ENCODE results near the gene RNF150. TPM values are rescaled to one million over a fixed set of nuclear protein-coding genes. Genes with fewer than 3 reads are reported as not detected.

RNF150 gene
- total RNA-seq: 12.2 and 16.4 TPM in 2 replicates

DNA sequence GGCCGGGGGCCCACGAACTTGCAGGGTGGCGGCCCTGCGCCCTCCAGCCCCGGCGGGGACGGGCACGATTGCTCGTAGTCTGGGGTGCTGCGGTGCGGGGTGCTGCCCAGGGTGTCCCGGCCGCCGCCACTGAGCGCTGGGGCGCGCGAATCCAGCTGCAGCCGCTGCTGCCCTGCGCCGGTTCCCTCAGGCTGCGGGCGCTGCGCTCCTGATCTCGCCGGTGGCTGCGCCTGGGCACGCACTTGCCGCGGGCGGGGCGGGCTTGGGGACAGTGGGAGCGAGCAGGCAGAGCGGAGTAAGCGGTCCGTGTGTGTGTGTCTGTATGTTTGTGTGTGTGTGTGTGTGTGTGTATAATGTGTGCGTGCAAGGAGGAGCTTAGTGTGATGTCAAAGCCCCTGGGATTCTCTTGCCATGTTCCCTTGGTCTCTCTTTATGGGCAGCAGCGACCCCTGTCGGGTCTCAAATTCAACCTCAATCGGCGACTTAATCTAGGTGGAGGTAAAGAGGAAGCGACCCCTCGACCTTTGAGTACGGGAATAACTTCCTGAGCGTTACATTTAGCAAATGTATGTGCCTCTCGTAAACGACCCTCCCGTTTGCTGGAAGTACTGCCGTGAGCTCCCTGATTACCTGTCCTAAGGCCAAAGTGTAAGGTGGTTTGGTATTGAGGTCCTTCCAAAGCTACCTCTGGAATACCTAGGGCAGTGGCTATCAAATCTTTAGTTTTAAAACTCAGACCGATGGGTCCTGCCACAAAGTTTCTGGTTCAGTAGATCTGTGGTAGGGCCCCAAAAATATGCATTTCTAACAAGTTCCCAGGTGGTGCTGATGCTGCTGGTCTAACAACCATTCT is at the start of gene RNF150:
TSS of gene RNF150 (minus strand) at position 324 of the 853 bp plus-strand sequence.
- DNase-seq (ENCODE audit: low read depth): peak; percentile 80
- H3K4me3 ChIP-seq (ENCODE audit: low read depth, low read length): peak within 1 kb of the TSS; percentile 65
- TF ChIP-seq, protein P1, sequence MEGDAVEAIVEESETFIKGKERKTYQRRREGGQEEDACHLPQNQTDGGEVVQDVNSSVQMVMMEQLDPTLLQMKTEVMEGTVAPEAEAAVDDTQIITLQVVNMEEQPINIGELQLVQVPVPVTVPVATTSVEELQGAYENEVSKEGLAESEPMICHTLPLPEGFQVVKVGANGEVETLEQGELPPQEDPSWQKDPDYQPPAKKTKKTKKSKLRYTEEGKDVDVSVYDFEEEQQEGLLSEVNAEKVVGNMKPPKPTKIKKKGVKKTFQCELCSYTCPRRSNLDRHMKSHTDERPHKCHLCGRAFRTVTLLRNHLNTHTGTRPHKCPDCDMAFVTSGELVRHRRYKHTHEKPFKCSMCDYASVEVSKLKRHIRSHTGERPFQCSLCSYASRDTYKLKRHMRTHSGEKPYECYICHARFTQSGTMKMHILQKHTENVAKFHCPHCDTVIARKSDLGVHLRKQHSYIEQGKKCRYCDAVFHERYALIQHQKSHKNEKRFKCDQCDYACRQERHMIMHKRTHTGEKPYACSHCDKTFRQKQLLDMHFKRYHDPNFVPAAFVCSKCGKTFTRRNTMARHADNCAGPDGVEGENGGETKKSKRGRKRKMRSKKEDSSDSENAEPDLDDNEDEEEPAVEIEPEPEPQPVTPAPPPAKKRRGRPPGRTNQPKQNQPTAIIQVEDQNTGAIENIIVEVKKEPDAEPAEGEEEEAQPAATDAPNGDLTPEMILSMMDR (IDR thresholded peaks at IDR 0.05; ENCODE audit: insufficient read depth, low read depth, low read length): peak; percentile 68

DNA sequence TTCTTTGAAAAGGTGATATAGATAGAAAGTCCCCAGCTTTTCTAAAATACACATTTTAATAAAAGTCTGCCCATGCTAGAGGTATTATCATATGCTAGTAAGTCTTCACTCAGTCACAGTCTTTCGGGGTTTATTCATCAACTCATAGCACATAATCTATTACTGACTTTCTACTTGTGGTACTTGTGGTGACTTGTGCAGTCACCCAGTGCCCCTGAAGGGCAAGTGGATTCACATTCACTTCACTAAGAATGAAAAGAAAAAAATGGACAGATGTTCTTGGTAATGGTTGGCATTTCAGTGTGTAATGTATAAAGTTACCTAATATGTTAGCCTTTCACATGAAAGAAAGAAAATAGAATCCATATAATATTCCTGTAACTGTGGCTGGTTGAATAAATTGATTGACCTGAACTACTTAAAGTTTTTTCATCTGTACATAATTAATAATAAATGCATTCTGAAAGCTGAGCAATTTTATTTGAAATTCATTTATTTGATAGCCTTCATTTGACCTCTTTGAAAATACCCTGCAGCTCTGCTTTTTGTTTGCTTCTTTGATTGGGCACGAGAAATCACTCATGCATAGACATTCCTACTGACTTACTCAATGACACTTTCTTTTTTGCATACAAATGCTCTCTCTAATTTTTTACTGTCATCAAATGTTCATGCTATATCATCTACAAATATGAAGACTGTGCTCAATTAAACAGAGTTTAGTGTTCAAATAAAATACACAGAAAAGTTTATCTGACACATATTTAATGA is 47.9 kb upstream of the RNF150 start:
- no peak overlapping the region for H3K4me3 ChIP-seq (ENCODE audit: low read depth, low read length)
- DNase-seq (ENCODE audit: low read depth): no peak
- TF ChIP-seq, protein P1 (IDR thresholded peaks at IDR 0.05; ENCODE audit: insufficient read depth, low read depth, low read length): no peak

DNA sequence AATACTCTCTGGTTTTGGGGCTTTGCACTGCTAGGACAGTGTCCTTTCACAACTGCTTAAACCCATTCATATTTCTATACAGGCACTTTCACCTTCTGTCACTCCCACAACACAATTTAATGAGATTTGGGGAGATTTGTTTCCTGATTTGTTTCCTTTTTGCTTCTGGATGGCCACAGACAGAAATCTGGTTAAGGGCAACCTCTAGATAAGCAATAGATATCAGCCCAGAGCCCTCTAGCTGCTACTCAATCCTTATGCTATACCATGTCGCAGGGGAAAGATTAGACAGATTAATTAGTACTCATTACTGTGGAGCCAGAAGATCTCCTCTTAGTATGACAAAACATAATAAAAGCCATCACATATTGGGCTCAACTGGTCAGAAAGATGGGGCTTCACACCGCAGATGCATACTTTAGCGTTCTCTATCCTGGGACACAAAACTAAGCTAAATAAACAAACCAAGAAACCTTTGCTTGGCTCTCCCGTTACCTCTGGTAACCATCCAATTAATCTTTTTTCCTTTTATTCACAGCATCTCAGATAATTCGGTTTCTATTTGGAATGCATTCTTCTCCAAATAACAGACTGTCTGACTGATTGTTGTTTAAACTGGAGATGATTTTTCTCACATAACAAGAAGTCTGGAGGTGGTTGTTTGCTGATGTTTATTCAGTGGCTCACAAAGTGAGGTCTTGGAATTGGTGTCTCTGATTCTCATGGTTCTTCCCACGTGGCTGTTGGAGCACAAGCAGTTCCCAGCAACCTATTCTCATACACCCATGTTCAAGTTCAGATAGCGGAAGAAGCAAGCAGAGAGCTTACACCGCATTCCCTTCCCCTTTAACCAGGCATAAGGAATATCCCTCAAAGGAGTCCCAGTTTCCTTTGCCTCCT is 46.5 kb upstream of the RNF150 start:
- no peak overlapping the region for H3K4me3 ChIP-seq (ENCODE audit: low read depth, low read length)
- no peak for DNase-seq (ENCODE audit: low read depth)
- TF ChIP-seq, protein P1 (IDR thresholded peaks at IDR 0.05; ENCODE audit: insufficient read depth, low read depth, low read length): no peak

DNA sequence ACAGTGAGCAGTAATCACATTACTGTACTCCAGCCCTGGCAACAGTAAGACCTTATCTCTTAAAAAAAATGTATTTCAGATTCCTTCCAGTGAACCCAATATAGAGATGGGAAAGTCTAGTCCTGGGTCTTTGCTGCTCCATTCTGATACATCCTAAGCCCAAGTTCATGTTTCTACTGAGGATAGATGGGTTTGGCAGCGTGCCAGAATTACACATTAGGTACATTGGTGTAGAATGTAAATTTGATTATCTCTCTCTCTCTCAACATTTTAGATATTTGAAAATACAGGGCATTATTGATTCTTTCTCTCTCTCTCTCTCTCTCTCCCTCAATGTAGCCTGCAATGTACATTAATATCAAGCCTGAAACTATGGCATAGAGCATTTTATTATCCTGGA is 43.9 kb upstream of the RNF150 start:
- TF ChIP-seq, protein P1 (IDR thresholded peaks at IDR 0.05; ENCODE audit: insufficient read depth, low read depth, low read length): no peak
- H3K4me3 ChIP-seq (ENCODE audit: low read depth, low read length): no peak overlapping the region
- DNase-seq (ENCODE audit: low read depth): no peak

DNA sequence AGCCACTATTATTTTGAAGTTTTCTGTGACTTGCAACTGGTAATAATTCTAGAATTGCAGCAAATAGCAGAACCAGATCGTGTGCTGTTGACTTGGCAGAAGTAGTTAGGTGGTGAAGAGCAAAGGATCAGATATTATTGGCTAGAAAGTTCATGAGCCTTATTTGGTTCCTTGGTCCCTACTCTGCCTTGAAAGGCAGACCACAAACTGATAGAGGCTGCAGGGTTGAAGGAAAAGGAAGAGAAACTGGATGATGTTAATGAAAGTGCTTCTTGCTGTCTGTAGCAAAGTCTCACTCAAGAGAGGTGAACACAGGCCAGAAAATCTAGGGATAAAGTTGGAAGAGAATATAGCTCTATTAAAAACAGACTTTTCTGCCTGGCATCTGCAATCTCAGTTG is 41.2 kb upstream of the RNF150 start:
- TF ChIP-seq, protein P1 (IDR thresholded peaks at IDR 0.05; ENCODE audit: insufficient read depth, low read depth, low read length): no peak
- H3K4me3 ChIP-seq (ENCODE audit: low read depth, low read length): no peak overlapping the region
- no peak for DNase-seq (ENCODE audit: low read depth)

DNA sequence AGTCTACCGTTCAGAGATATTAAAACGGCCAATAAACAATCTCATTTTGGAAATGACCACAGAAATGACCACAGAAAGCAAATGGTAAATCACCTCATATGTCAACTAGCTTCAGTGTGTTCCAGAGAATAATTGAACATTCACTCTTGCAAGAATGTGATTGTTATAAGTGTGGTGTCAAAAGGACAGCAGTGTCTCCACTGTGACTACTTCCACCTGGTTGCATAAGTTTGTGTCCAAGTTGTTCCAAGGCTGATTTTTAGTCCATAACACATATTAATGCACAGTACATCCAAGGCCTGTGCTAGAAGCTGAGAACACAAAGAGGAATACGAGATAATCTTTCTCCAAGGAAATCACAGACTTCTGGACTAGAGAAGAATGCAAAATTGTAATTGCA is 37.4 kb upstream of the RNF150 start:
- DNase-seq (ENCODE audit: low read depth): no peak
- TF ChIP-seq, protein P1 (IDR thresholded peaks at IDR 0.05; ENCODE audit: insufficient read depth, low read depth, low read length): no peak
- no peak overlapping the region for H3K4me3 ChIP-seq (ENCODE audit: low read depth, low read length)

Data from fibroblast of villous mesenchyme (primary cell).